ENCODE measurements around the gene ITGA2B. TPM values are rescaled to one million over a fixed set of nuclear protein-coding genes. Genes with fewer than 3 reads are reported as not detected.

ITGA2B gene
- polyA plus RNA-seq (2012; ENCODE audit: missing spikeins), result 0.38 TPM

GRCh38 chr17:44389281-44389680 is at the start of gene ITGA2B:
Gene ITGA2B, minus strand, starts transcription at chr17:44389649. Its CDS starts 176 bp downstream, at chr17:44389473.
- TF ChIP-seq POLR2AphosphoS5 (IDR thresholded peaks at IDR 0.05; ENCODE audit: low read depth, low read length) (no peak), POLR2A (IDR thresholded peaks at IDR 0.05; ENCODE audit: low read depth, low read length) (no peak), TAF1 (IDR thresholded peaks at IDR 0.05; ENCODE audit: borderline replicate concordance, low read depth, low read length) (no peak)
- no peak for DNase-seq (ENCODE audit: insufficient read length)
- no peak for FAIRE-seq

- FAIRE-seq (no peak), DNase-seq (ENCODE audit: insufficient read length) (no peak)
- TF ChIP-seq POLR2AphosphoS5 (IDR thresholded peaks at IDR 0.05; ENCODE audit: low read depth, low read length), result no peak
- TF ChIP-seq POLR2A (IDR thresholded peaks at IDR 0.05; ENCODE audit: low read depth, low read length), result no peak
- no peak for TF ChIP-seq TAF1 (IDR thresholded peaks at IDR 0.05; ENCODE audit: borderline replicate concordance, low read depth, low read length)
Measured at GRCh38 chr17:44439168-44439567, 49.7 kb upstream of the ITGA2B start.

- FAIRE-seq (no peak), DNase-seq (ENCODE audit: insufficient read length) (no peak)
- no peak for TF ChIP-seq TAF1 (IDR thresholded peaks at IDR 0.05; ENCODE audit: borderline replicate concordance, low read depth, low read length)
- TF ChIP-seq POLR2AphosphoS5 (IDR thresholded peaks at IDR 0.05; ENCODE audit: low read depth, low read length), result no peak
- TF ChIP-seq POLR2A (IDR thresholded peaks at IDR 0.05; ENCODE audit: low read depth, low read length), result no peak
Measured at GRCh38 chr17:44438636-44439035, 49.2 kb upstream of the ITGA2B start.

GRCh38 chr17:44436336-44436735 is 46.9 kb upstream of the ITGA2B start:
- TF ChIP-seq POLR2A (IDR thresholded peaks at IDR 0.05; ENCODE audit: low read depth, low read length) (no peak), POLR2AphosphoS5 (IDR thresholded peaks at IDR 0.05; ENCODE audit: low read depth, low read length) (no peak), TAF1 (IDR thresholded peaks at IDR 0.05; ENCODE audit: borderline replicate concordance, low read depth, low read length) (no peak)
- FAIRE-seq (no peak), DNase-seq (ENCODE audit: insufficient read length) (no peak)

- no peak for DNase-seq (ENCODE audit: insufficient read length)
- no peak for TF ChIP-seq TAF1 (IDR thresholded peaks at IDR 0.05; ENCODE audit: borderline replicate concordance, low read depth, low read length)
- TF ChIP-seq POLR2AphosphoS5 (IDR thresholded peaks at IDR 0.05; ENCODE audit: low read depth, low read length), result no peak
- no peak for TF ChIP-seq POLR2A (IDR thresholded peaks at IDR 0.05; ENCODE audit: low read depth, low read length)
- FAIRE-seq, result no peak
Measured at GRCh38 chr17:44432254-44433157, 43.1 kb upstream of the ITGA2B start.

GRCh38 chr17:44424828-44425461 is 35.5 kb upstream of the ITGA2B start:
- TF ChIP-seq TAF1 (IDR thresholded peaks at IDR 0.05; ENCODE audit: borderline replicate concordance, low read depth, low read length) (no peak), POLR2AphosphoS5 (IDR thresholded peaks at IDR 0.05; ENCODE audit: low read depth, low read length) (no peak), POLR2A (IDR thresholded peaks at IDR 0.05; ENCODE audit: low read depth, low read length) (no peak)
- FAIRE-seq (no peak), DNase-seq (ENCODE audit: insufficient read length) (no peak)

GRCh38 chr17:44417553-44417952 is 28.1 kb upstream of the ITGA2B start:
- TF ChIP-seq TAF1 (IDR thresholded peaks at IDR 0.05; ENCODE audit: borderline replicate concordance, low read depth, low read length) (no peak), POLR2AphosphoS5 (IDR thresholded peaks at IDR 0.05; ENCODE audit: low read depth, low read length) (no peak), POLR2A (IDR thresholded peaks at IDR 0.05; ENCODE audit: low read depth, low read length) (no peak)
- peak; percentile 61 for FAIRE-seq
- DNase-seq (ENCODE audit: insufficient read length), result no peak

- TF ChIP-seq POLR2AphosphoS5 (IDR thresholded peaks at IDR 0.05; ENCODE audit: low read depth, low read length) (no peak), TAF1 (IDR thresholded peaks at IDR 0.05; ENCODE audit: borderline replicate concordance, low read depth, low read length) (no peak), POLR2A (IDR thresholded peaks at IDR 0.05; ENCODE audit: low read depth, low read length) (no peak)
- DNase-seq (ENCODE audit: insufficient read length) (no peak), FAIRE-seq (no peak)
Measured at GRCh38 chr17:44416558-44417289, 27.3 kb upstream of the ITGA2B start.

- DNase-seq (ENCODE audit: insufficient read length), result no peak
- FAIRE-seq, result no peak
- TF ChIP-seq POLR2AphosphoS5 (IDR thresholded peaks at IDR 0.05; ENCODE audit: low read depth, low read length) (no peak), TAF1 (IDR thresholded peaks at IDR 0.05; ENCODE audit: borderline replicate concordance, low read depth, low read length) (no peak)
Measured at GRCh38 chr17:44414394-44415155, 25.1 kb upstream of the ITGA2B start.

GRCh38 chr17:44409309-44410028 is 20.0 kb upstream of the ITGA2B start:
- TF ChIP-seq POLR2A (IDR thresholded peaks at IDR 0.05; ENCODE audit: low read depth, low read length), result no peak
- no peak for TF ChIP-seq TAF1 (IDR thresholded peaks at IDR 0.05; ENCODE audit: borderline replicate concordance, low read depth, low read length)
- no peak for TF ChIP-seq POLR2AphosphoS5 (IDR thresholded peaks at IDR 0.05; ENCODE audit: low read depth, low read length)
- DNase-seq (ENCODE audit: insufficient read length) (no peak), FAIRE-seq (peak; percentile 14)
